HepG2 (cell line): Measurements from ENCODE around the gene SMYD4. TPM values are rescaled to one million over a fixed set of nuclear protein-coding genes. Genes with fewer than 3 reads are reported as not detected.

Experiments used
- ATAC-seq: fragments of 200-7000 bp; cut with Tn5 transposase; 3 replicates; pipeline ENCODE4 v1.9.1; 2020; ENCODE audit warnings: mild to moderate bottlenecking, moderate library complexity
- Bru-seq: library from RNA; stranded (reverse); fragments of 400-500 nt; gene quantifications from one replicate; lab custom pipeline; 2021; lab: Mats Ljungman, UMichigan
- BruChase-seq, 2 experiments: library from RNA; stranded (reverse); fragments of 400-500 nt; gene quantifications; one replicate each; lab custom pipeline; 2021; lab: Mats Ljungman, UMichigan
- BruUV-seq: library from RNA; stranded (reverse); fragments of 400-500 nt; replicated peaks from 2 replicates; lab custom pipeline; 2021; lab: Mats Ljungman, UMichigan
- CTCF ChIA-PET: fragments of 300-600 bp; formaldehyde crosslinking; extraction: SDS; loops from one replicate; lab custom pipeline; 2021; ENCODE audit warnings: low total read pairs, inconsistent platforms, low intra/inter-chr PET ratio; lab: Yijun Ruan, JAX
- POLR2A ChIA-PET: fragments of 350-600 bp; sonication (Branson Sonifier 250); formaldehyde crosslinking; loops from one replicate; lab custom pipeline; 2020; ENCODE audit warnings: antibody characterized with exemption, inconsistent platforms; lab: Yijun Ruan, JAX
- DNase-seq: peaks from one replicate; pipeline ENCODE4 v3.0.0-alpha.2; 2015; ENCODE audit warnings: low spot score
- FAIRE-seq: peaks from 3 replicates; lab custom pipeline; 2011; peaks lifted over from hg19 to GRCh38; lab: Jason Lieb, UNC
- H2AFZ ChIP-seq: one replicate; pipeline ENCODE4 v1.6.1; 2011; ENCODE audit warnings: low read length, inconsistent platforms
- H3K27ac ChIP-seq: fragments of 300-600 bp; 3 replicates; pipeline ENCODE4 v1.8.0; 2011; ENCODE audit warnings: mixed run types, mild to moderate bottlenecking, mixed read lengths, low read length, inconsistent platforms; ENCODE audit not compliant: insufficient read depth; ENCODE audit errors: extremely low read length
- H3K27me3 ChIP-seq, 2 experiments: fragments of 200-600 bp in 1 of 2; 2 replicates in 1 of 2; 3 replicates in 1 of 2; pipeline versions ENCODE4 v1.6.0 to v1.8.0; 2011; ENCODE audit warnings: low read length in 2 of 2, mild to moderate bottlenecking in 2 of 2, moderate library complexity in 2 of 2, inconsistent platforms in 1 of 2; ENCODE audit not compliant: insufficient read depth in 2 of 2, control insufficient read depth in 1 of 2
- H3K36me3 ChIP-seq, 2 experiments: fragments of 200-600 bp in 1 of 2; replicated peaks in 1 of 2; 2 replicates in 1 of 2; 3 replicates in 1 of 2; pipeline versions ENCODE4 v1.5.1 to v1.8.0; 2011; ENCODE audit warnings: low read length in 2 of 2, inconsistent platforms in 1 of 2; ENCODE audit not compliant: insufficient read depth in 2 of 2, control insufficient read depth in 1 of 2
- H3K4me1 ChIP-seq: 2 replicates; pipeline ENCODE4 v1.5.1; 2012; ENCODE audit warnings: low read length, inconsistent platforms; ENCODE audit not compliant: insufficient read depth
- H3K4me2 ChIP-seq: 2 replicates; pipeline ENCODE4 v1.6.0; 2011; ENCODE audit warnings: low read depth, low read length, inconsistent platforms
- H3K4me3 ChIP-seq, 3 experiments: fragments of 200-600 bp in 1 of 3; sonication (generic), shearing (Covaris generic) in 1 of 3; replicated peaks in 1 of 3; 2 replicates each; pipeline ENCODE4 v1.5.1; 2011 to 2016; ENCODE audit warnings: low read length in 3 of 3, inconsistent platforms in 2 of 3, low read depth in 2 of 3, mild to moderate bottlenecking in 2 of 3, control low read depth in 1 of 3, mixed read lengths in 1 of 3; ENCODE audit not compliant: insufficient read depth in 1 of 3
- H3K79me2 ChIP-seq: one replicate; pipeline ENCODE4 v1.6.1; 2011; ENCODE audit warnings: low read length, inconsistent platforms; ENCODE audit not compliant: insufficient read depth
- H3K9ac ChIP-seq: 2 replicates; pipeline ENCODE4 v1.6.0; 2011; ENCODE audit warnings: mild to moderate bottlenecking, low read depth, low read length, inconsistent platforms; ENCODE audit not compliant: insufficient read depth
- H3K9me3 ChIP-seq: 2 replicates; pipeline ENCODE4 v1.5.1; 2012; ENCODE audit warnings: mild to moderate bottlenecking, low read length
- H4K20me1 ChIP-seq: 2 replicates; pipeline ENCODE4 v1.6.0; 2011; ENCODE audit warnings: inconsistent platforms, mild to moderate bottlenecking, low read length, moderate library complexity; ENCODE audit not compliant: insufficient read depth
- KAT7 ChIP-seq: IDR thresholded peaks from 2 replicates; pipeline ENCODE4 v1.6.1; 2018; ENCODE audit warnings: borderline replicate concordance, missing compliant biosample characterization
- ZFYVE20 ChIP-seq: sonication (generic); formaldehyde crosslinking; IDR thresholded peaks from 2 replicates; pipeline ENCODE4 v1.8.0; 2023; ENCODE audit warnings: low read depth, mild to moderate bottlenecking, moderate library complexity, missing genetic modification reagents, borderline replicate concordance
- ZNF407 ChIP-seq: sonication (generic); formaldehyde crosslinking; IDR thresholded peaks from one replicate; pipeline ENCODE4 v1.5.1; 2020; ENCODE audit warnings: mild to moderate bottlenecking, missing genetic modification reagents; ENCODE audit errors: not compliant biosample characterization
- ZNF784 ChIP-seq: sonication (generic); formaldehyde crosslinking; IDR thresholded peaks from 2 replicates; pipeline ENCODE4 v1.5.1; 2020; ENCODE audit warnings: missing genetic modification reagents, mild to moderate bottlenecking, borderline replicate concordance
- WGBS: methylation state at CpG from one replicate; pipeline ENCODE4 v1.1.6; 2017; ENCODE audit warnings: low lambda C conversion rate; 5-methylcytosine and 5-hydroxymethylcytosine counted together
- in situ Hi-C: cut with HindIII; loops from 2 replicates; pipeline ENCODE4 v1.10.0; 2017; ENCODE audit warnings: low pct_unique_long_range_greater_than_20kb; ENCODE audit not compliant: extremely low pct_ligation_motif_present
- intact Hi-C: fragments of 100-400 bp; cut with micrococcal nuclease; formaldehyde crosslinking; loops from one replicate; pipeline ENCODE4 v1.10.0; 2022; ENCODE audit not compliant: unreplicated experiment
- long read RNA-seq, 2 experiments: library from RNA in 1 of 2; library from polyadenylated mRNA in 1 of 2; stranded (forward) in 1 of 2; unstranded in 1 of 2; transcript quantifications; one replicate each; pipeline ENCODE4 v2.0.0, GENCODE V29; 2019 to 2022
- polyA minus RNA-seq, 3 experiments: library from RNA; depleted of rRNA, polyadenylated mRNA; stranded (reverse); fragments of >200 nt; gene quantifications; 2 replicates each; pipeline ENCODE4 v1.2.3, GENCODE V29; 2011; ENCODE audit warnings: low replicate concordance in 1 of 3
- polyA plus RNA-seq, 8 experiments: library from polyadenylated mRNA; depleted of rRNA in 3 of 8; stranded (reverse) in 7 of 8; unstranded in 1 of 8; fragments of >200 nt; fragmentation: Illumina TruSeq in 4 of 8; extraction: Trizol in 4 of 8; gene quantifications; 2 replicates each; pipeline versions ENCODE4 v1.2.1 to v1.2.3, GENCODE V29; 2011 to 2016; ENCODE audit warnings: low read depth in 4 of 8, missing spikeins in 1 of 8, mixed read lengths in 1 of 8; ENCODE audit not compliant: insufficient read depth in 1 of 8
- total RNA-seq, 5 experiments: library from RNA; depleted of rRNA; stranded (reverse); fragments of >200 nt; fragmentation: Illumina TruSeq; extraction: Trizol; gene quantifications; 2 replicates each; pipeline ENCODE4 v1.2.3, GENCODE V29; 2016; ENCODE audit warnings: low read depth in 1 of 5

The SMYD4 gene
- total RNA-seq (2016; rRNA removed; fragmentation: Illumina TruSeq; extraction: Trizol) (9.8 and 11.3 TPM in 2 replicates), polyA plus RNA-seq (2011; rRNA removed) (7.4 and 7.9 TPM in 2 replicates), polyA minus RNA-seq (2011; rRNA and poly(A)+ RNA removed; ENCODE audit: low replicate concordance) (19.3 and 35.9 TPM in 2 replicates), Bru-seq, nascent RNA (percentile 50 among the genes with signal in this experiment), BruChase-seq, experiment 1, labeled RNA remaining after a 6-hour chase (percentile 48 among the genes with signal in this experiment), BruChase-seq, experiment 2, labeled RNA remaining after a 2-hour chase (percentile 52 among the genes with signal in this experiment)
- total RNA-seq (2016; cell fraction: cytosol; rRNA removed; fragmentation: Illumina TruSeq; extraction: Trizol; ENCODE audit: low read depth), result 6.9 and 7.8 TPM in 2 replicates
- total RNA-seq (2016; cell fraction: insoluble cytoplasmic fraction; rRNA removed; fragmentation: Illumina TruSeq; extraction: Trizol), result 8.4 and 10.3 TPM in 2 replicates
- total RNA-seq (2016; cell fraction: membrane; rRNA removed; fragmentation: Illumina TruSeq; extraction: Trizol), result 5.6 and 5.7 TPM in 2 replicates
- 15.8 and 16.9 TPM in 2 replicates for total RNA-seq (2016; cell fraction: nucleus; rRNA removed; fragmentation: Illumina TruSeq; extraction: Trizol)
- 3.4 and 4.0 TPM in 2 replicates for polyA plus RNA-seq (2011; cell fraction: cytosol; rRNA removed)
- polyA plus RNA-seq (2011; cell fraction: nucleus; rRNA removed), result 10.1 and 12.5 TPM in 2 replicates
- polyA plus RNA-seq (2012), result 4.6 and 6.0 TPM in 2 replicates
- polyA plus RNA-seq (2016; cell fraction: cytosol; fragmentation: Illumina TruSeq; extraction: Trizol; ENCODE audit: low read depth), result 1.3 and 2.0 TPM in 2 replicates
- polyA plus RNA-seq (2016; cell fraction: insoluble cytoplasmic fraction; fragmentation: Illumina TruSeq; extraction: Trizol; ENCODE audit: low read depth), result 4.1 and 5.3 TPM in 2 replicates
- 1.4 and 1.8 TPM in 2 replicates for polyA plus RNA-seq (2016; cell fraction: membrane; fragmentation: Illumina TruSeq; extraction: Trizol; ENCODE audit: low read depth)
- 18.3 and 20.1 TPM in 2 replicates for polyA plus RNA-seq (2016; cell fraction: nucleus; fragmentation: Illumina TruSeq; extraction: Trizol; ENCODE audit: insufficient read depth, low read depth)
- 3.6 and 3.8 TPM in 2 replicates for polyA minus RNA-seq (2011; cell fraction: cytosol; rRNA and poly(A)+ RNA removed)
- 19.4 and 21.5 TPM in 2 replicates for polyA minus RNA-seq (2011; cell fraction: nucleus; rRNA and poly(A)+ RNA removed)
- long read RNA-seq, experiment 1, partial matches to known transcripts, result 1 of 3 reads
- long read RNA-seq, experiment 1, other reads (novel, unspliced or antisense), result 2 of 3 reads
- long read RNA-seq, experiment 2, full-length matches to known transcripts, result 1 of 8 reads
- long read RNA-seq, experiment 2, partial matches to known transcripts, result 4 of 8 reads
- long read RNA-seq, experiment 2, other reads (novel, unspliced or antisense), result 3 of 8 reads

- ATAC-seq (peak; percentile 100), FAIRE-seq (no peak), DNase-seq (peak; percentile 75)
- 0% methylated on average over 6 of the region's 83 CpGs for WGBS
- ChIA-PET POLR2A (interaction anchor here (0.6 to 3.0 kb wide), 11 partner anchors 11 to 373 kb away, joined by 3 to 38 read pairs (median 4); partner anchors contain the start of genes RILP and SERPINF1), CTCF (no interaction called here)
- Histone ChIP-seq H3K4me3 (peak within 1 kb of the TSS; percentile 66 to 88 (median 84)), H3K4me1 (peaks cover 29% of the 10 kb centered on the region), H3K79me2 (peaks cover 38% of the 10 kb centered on the region), H3K4me2 (peak within 1 kb of the TSS; percentile 99), H2AFZ (peak within 1 kb of the TSS; percentile 71), H4K20me1 (no peaks in the 10 kb centered on the region), H3K9ac (peak within 1 kb of the TSS; percentile 80), H3K27ac (peak within 1 kb of the TSS; percentile 73), H3K27me3 (no peaks in the 10 kb centered on the region; a peak in 1 of 5 replicates), H3K9me3 (no peaks in the 10 kb centered on the region), H3K36me3 (peaks cover 2 to 8% of the 10 kb centered on the region in 2 experiments; a peak in 3 of 5 replicates)
- BruUV-seq, result no TSS peak
- in situ Hi-C loops (no loop called here), intact Hi-C loops (no loop called here)
- 0 out of 2 replicates have a peak, but pooled peaks have one; percentile 37 for TF ChIP-seq ZFYVE20 (CRISPR knock-in tag)
- TF ChIP-seq KAT7 (CRISPR knock-in tag), result peak; percentile 40; the same call in 1 of the 2 replicates
- TF ChIP-seq ZNF784 (CRISPR knock-in tag), result peak; percentile 92
- peak; percentile 38 for TF ChIP-seq ZNF407 (CRISPR knock-in tag)
Observed at GRCh38 chr17:1829592-1830257, at the start of gene SMYD4, which contains the start of gene RPA1. SMYD4 (minus strand) TSS chr17:1829902; CDS start chr17:1827994, 1,908 bp downstream. RPA1 (plus strand) TSS chr17:1830005; CDS start chr17:1830094, 89 bp downstream.
